ENCODE results near the gene ARTN.

DNA sequence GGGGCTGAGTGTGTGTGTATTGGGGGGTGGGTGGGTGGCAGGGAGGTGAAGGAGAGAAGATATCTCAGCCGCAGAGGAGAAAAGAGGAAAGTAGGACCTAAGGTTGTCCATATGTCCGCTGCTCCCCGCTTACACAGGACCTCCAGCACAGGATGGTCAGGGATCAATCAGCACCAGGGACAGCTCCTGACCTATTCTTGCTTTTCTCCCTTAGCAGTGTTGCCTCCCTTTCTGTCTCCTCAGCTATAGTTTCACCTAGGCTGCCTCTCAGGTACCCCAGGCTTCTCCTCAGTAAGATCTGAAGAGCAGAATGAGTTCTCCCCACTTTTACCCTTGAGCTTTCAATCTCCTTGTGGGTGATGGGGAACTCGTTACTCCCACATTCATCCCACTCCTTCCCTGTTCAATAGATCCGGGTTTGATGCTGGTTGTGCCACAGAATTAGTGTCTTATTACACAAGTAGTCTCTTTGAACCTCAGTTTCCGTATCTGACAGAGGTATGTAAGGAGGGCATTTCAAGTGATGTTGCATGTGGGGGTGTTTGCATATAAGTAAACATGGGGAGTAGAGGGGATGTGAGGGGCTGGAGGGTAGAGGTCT, 34.8 kb downstream of the ARTN start:
- TF ChIP-seq, protein P1, sequence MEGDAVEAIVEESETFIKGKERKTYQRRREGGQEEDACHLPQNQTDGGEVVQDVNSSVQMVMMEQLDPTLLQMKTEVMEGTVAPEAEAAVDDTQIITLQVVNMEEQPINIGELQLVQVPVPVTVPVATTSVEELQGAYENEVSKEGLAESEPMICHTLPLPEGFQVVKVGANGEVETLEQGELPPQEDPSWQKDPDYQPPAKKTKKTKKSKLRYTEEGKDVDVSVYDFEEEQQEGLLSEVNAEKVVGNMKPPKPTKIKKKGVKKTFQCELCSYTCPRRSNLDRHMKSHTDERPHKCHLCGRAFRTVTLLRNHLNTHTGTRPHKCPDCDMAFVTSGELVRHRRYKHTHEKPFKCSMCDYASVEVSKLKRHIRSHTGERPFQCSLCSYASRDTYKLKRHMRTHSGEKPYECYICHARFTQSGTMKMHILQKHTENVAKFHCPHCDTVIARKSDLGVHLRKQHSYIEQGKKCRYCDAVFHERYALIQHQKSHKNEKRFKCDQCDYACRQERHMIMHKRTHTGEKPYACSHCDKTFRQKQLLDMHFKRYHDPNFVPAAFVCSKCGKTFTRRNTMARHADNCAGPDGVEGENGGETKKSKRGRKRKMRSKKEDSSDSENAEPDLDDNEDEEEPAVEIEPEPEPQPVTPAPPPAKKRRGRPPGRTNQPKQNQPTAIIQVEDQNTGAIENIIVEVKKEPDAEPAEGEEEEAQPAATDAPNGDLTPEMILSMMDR (IDR thresholded peaks at IDR 0.05): no peak
- TF ChIP-seq POLR2A (IDR thresholded peaks at IDR 0.05) (no peak), EP300 (IDR thresholded peaks at IDR 0.05) (no peak)

Measured in ovary (tissue), 3 donors.